K562 (cell line): ENCODE data around the gene OXSR1. TPM values are rescaled to one million over a fixed set of nuclear protein-coding genes. Genes with fewer than 3 reads are reported as not detected.

Experiments used
- ATAC-seq: fragments of 200-7000 bp; cut with Tn5 transposase; 3 replicates; pipeline ENCODE4 v1.9.1; 2020; ENCODE audit warnings: moderate library complexity
- BruUV-seq: library from RNA; stranded (reverse); fragments of 400-500 nt; replicated peaks from 2 replicates; lab custom pipeline; 2021; lab: Mats Ljungman, UMichigan
- CTCF ChIA-PET: fragments of 300-600 bp; formaldehyde crosslinking; extraction: SDS; loops from one replicate; lab custom pipeline; 2021; ENCODE audit warnings: low intra/inter-chr PET ratio; lab: Yijun Ruan, JAX
- POLR2A ChIA-PET: fragments of 300-600, 350-650 bp; sonication (Branson Sonifier 250); formaldehyde crosslinking; extraction: SDS; loops from one replicate; lab custom pipeline; 2021; ENCODE audit warnings: antibody characterized with exemption, inconsistent platforms; lab: Yijun Ruan, JAX
- DNase-seq, 4 experiments: peaks; one replicate each; pipeline versions ENCODE4 v3.0.0 to v3.0.0-alpha.2; 2011 to 2018; ENCODE audit warnings: low spot score in 3 of 4, mixed read lengths in 3 of 4; ENCODE audit errors: extremely low read depth in 1 of 4
- FAIRE-seq: peaks from 2 replicates; lab custom pipeline; 2011; peaks lifted over from hg19 to GRCh38; lab: Jason Lieb, UNC
- H2AFZ ChIP-seq: 2 replicates; pipeline ENCODE4 v1.6.0; 2011; ENCODE audit warnings: low read depth, low read length, control low read depth, inconsistent platforms
- H3K27ac ChIP-seq: fragments of 200-600 bp; 3 replicates; pipeline ENCODE4 v1.8.0; 2011; ENCODE audit warnings: low read depth, mild to moderate bottlenecking, control low read depth, inconsistent platforms, low read length, moderate library complexity, mixed read lengths; ENCODE audit errors: extremely low read depth
- H3K27me3 ChIP-seq, 2 experiments: fragments of 300-600 bp in 1 of 2; 2 replicates in 1 of 2; 3 replicates in 1 of 2; pipeline versions ENCODE4 v1.6.0 to v1.8.0; 2011; ENCODE audit warnings: inconsistent platforms in 2 of 2, low read length in 2 of 2, mild to moderate bottlenecking in 1 of 2, mixed read lengths in 1 of 2, moderate library complexity in 1 of 2; ENCODE audit not compliant: control insufficient read depth in 2 of 2, insufficient read depth in 2 of 2
- H3K36me3 ChIP-seq: fragments of 300-600 bp; 3 replicates; pipeline ENCODE4 v1.8.0; 2011; ENCODE audit warnings: mild to moderate bottlenecking, low read length, inconsistent platforms; ENCODE audit not compliant: control insufficient read depth, insufficient read depth
- H3K4me1 ChIP-seq, 2 experiments: fragments of 200-600 bp in 1 of 2; replicated peaks in 1 of 2; 2 replicates in 1 of 2; 3 replicates in 1 of 2; pipeline versions ENCODE4 v1.5.1 to v1.8.0; 2011; ENCODE audit warnings: inconsistent platforms in 2 of 2, low read length in 2 of 2, mild to moderate bottlenecking in 1 of 2, mixed read lengths in 1 of 2, moderate library complexity in 1 of 2; ENCODE audit not compliant: control insufficient read depth in 2 of 2, insufficient read depth in 2 of 2
- H3K4me2 ChIP-seq: 2 replicates; pipeline ENCODE4 v1.6.1; 2011; ENCODE audit warnings: low read length, control low read depth, inconsistent platforms, mixed read lengths; ENCODE audit not compliant: insufficient read depth
- H3K4me3 ChIP-seq: fragments of 200-600 bp; sonication (generic), shearing (Covaris generic); 2 replicates; pipeline ENCODE4 v1.5.1; 2016; ENCODE audit warnings: control low read depth, inconsistent platforms
- H3K79me2 ChIP-seq: fragments of 200-600 bp; 3 replicates; pipeline ENCODE4 v1.8.0; 2011; ENCODE audit warnings: low read length, inconsistent platforms; ENCODE audit not compliant: control insufficient read depth, insufficient read depth
- H3K9ac ChIP-seq, 2 experiments: 2 replicates each; pipeline versions ENCODE4 v1.6.0 to v1.6.1; 2011; ENCODE audit warnings: low read depth in 2 of 2, low read length in 2 of 2, control low read depth in 1 of 2, inconsistent platforms in 1 of 2, mild to moderate bottlenecking in 1 of 2, mixed read lengths in 1 of 2; ENCODE audit not compliant: insufficient read depth in 1 of 2
- H3K9me1 ChIP-seq: one replicate; pipeline ENCODE4 v1.6.0; 2011; ENCODE audit warnings: inconsistent platforms, mild to moderate bottlenecking, low read length, moderate library complexity; ENCODE audit not compliant: control insufficient read depth, insufficient read depth
- H3K9me3 ChIP-seq: replicated peaks from 2 replicates; pipeline ENCODE4 v1.5.1; 2011; ENCODE audit warnings: low read depth, low read length, inconsistent platforms; ENCODE audit not compliant: control insufficient read depth, insufficient read depth
- H4K20me1 ChIP-seq: replicated peaks from 2 replicates; pipeline ENCODE4 v1.6.1; 2011; ENCODE audit warnings: low read length, inconsistent platforms, mixed read lengths; ENCODE audit not compliant: control insufficient read depth, insufficient read depth
- CCAR2 ChIP-seq: fragments of 200-400 bp; formaldehyde crosslinking; IDR thresholded peaks from 2 replicates; pipeline ENCODE4 v1.6.1; 2017; ENCODE audit warnings: mild to moderate bottlenecking, low read depth, low read length
- CHAMP1 ChIP-seq: fragments of 450-650 bp; IDR thresholded peaks from 2 replicates; pipeline ENCODE4 v1.6.1; 2016; ENCODE audit warnings: mild to moderate bottlenecking
- CHD2 ChIP-seq: IDR thresholded peaks from 2 replicates; pipeline ENCODE4 v1.6.1; 2011; ENCODE audit warnings: low read depth, low read length
- DACH1 ChIP-seq: fragments of 450-650 bp; IDR thresholded peaks from 2 replicates; pipeline ENCODE4 v1.6.1; 2018; ENCODE audit not compliant: partially characterized antibody
- E2F8 ChIP-seq: fragments of 450-650 bp; IDR thresholded peaks from 2 replicates; pipeline ENCODE4 v1.7.1; 2018; ENCODE audit warnings: mild to moderate bottlenecking, low read depth; ENCODE audit not compliant: partially characterized antibody
- ILK ChIP-seq: fragments of 450-650 bp; IDR thresholded peaks from 2 replicates; pipeline ENCODE4 v1.6.1; 2016; ENCODE audit warnings: missing genetic modification characterization, low read depth, mild to moderate bottlenecking, missing compliant biosample characterization, moderate library complexity, borderline replicate concordance
- MAX ChIP-seq: sonication (generic); formaldehyde crosslinking; IDR thresholded peaks from 2 replicates; pipeline ENCODE4 v1.9.0; 2022; ENCODE audit warnings: mild to moderate bottlenecking, missing genetic modification reagents
- MCM2 ChIP-seq: fragments of 450-650 bp; IDR thresholded peaks from 2 replicates; pipeline ENCODE4 v1.6.1; 2017; ENCODE audit warnings: low read depth, mild to moderate bottlenecking
- NFRKB ChIP-seq: fragments of 450-650 bp; IDR thresholded peaks from 2 replicates; pipeline ENCODE4 v1.6.1; 2016; ENCODE audit warnings: low read depth
- NONO ChIP-seq, 2 experiments: fragments of 200-400 bp in 1 of 2; fragments of 450-650 bp in 1 of 2; formaldehyde crosslinking in 1 of 2; IDR thresholded peaks; 2 replicates each; pipeline ENCODE4 v1.6.1; 2017; ENCODE audit warnings: low read depth in 2 of 2, mild to moderate bottlenecking in 2 of 2, moderate library complexity in 2 of 2, low read length in 1 of 2
- SLC30A9 ChIP-seq: fragments of 250-450 bp; sonication (Bioruptor Pico); IDR thresholded peaks from 2 replicates; pipeline ENCODE4 v1.8.0; 2022; ENCODE audit warnings: mild to moderate bottlenecking, moderate library complexity
- SMARCB1 ChIP-seq: IDR thresholded peaks from 2 replicates; pipeline ENCODE4 v1.6.1; 2011; ENCODE audit warnings: improper control_type of control experiment, low read depth; ENCODE audit not compliant: insufficient read length
- SPI1 ChIP-seq: IDR thresholded peaks from 2 replicates; pipeline ENCODE4 v1.6.1; 2011; ENCODE audit warnings: low read depth, low read length, control low read depth, borderline replicate concordance
- STAT5B ChIP-seq: fragments of 250-450 bp; sonication (Bioruptor Pico); IDR thresholded peaks from 2 replicates; pipeline ENCODE4 v1.8.0; 2021; ENCODE audit warnings: mild to moderate bottlenecking, inconsistent platforms
- TARDBP ChIP-seq: fragments of 450-650 bp; IDR thresholded peaks from 2 replicates; pipeline ENCODE4 v1.6.1; 2016
- TEAD1 ChIP-seq, 2 experiments: fragments of 450-650 bp in 1 of 2; sonication (generic) in 1 of 2; formaldehyde crosslinking; IDR thresholded peaks; 2 replicates each; pipeline versions ENCODE4 v1.4.0 to v1.8.0; 2020 to 2022; ENCODE audit warnings: mild to moderate bottlenecking in 2 of 2, missing genetic modification reagents in 1 of 2
- THRAP3 ChIP-seq: fragments of 450-650 bp; IDR thresholded peaks from 2 replicates; pipeline ENCODE4 v1.6.1; 2016; ENCODE audit warnings: mild to moderate bottlenecking, inconsistent platforms, borderline replicate concordance
- ZNF282 ChIP-seq: sonication (generic); formaldehyde crosslinking; IDR thresholded peaks from 2 replicates; pipeline ENCODE4 v1.8.1; 2023; ENCODE audit warnings: missing genetic modification reagents
- WGBS: fragments of 100-300 bp; shearing (Covaris generic); methylation state at CpG from one replicate; pipeline ENCODE4 v1.1.6; 2016; ENCODE audit warnings: low coverage, mixed read lengths; ENCODE audit not compliant: insufficient coverage; ENCODE audit errors: missing lambda C conversion rate; 5-methylcytosine and 5-hydroxymethylcytosine counted together
- in situ Hi-C: fragments of 300-500 bp; cut with MboI; formaldehyde crosslinking; loops from 4 replicates; pipeline ENCODE4 v1.15.0; 2018; ENCODE audit warnings: inconsistent platforms, mixed read lengths
- intact Hi-C: fragments of 100-400 bp; cut with micrococcal nuclease; formaldehyde crosslinking; loops from 2 replicates; pipeline ENCODE4 v1.14.2; 2022
- polyA plus RNA-seq, 8 experiments: library from polyadenylated mRNA; depleted of rRNA in 4 of 8; stranded (reverse) in 5 of 8; unstranded in 3 of 8; fragments of >200 nt; fragmentation: Nextera tagmentation in 2 of 8; fragmentation: Illumina TruSeq in 1 of 8; extraction: Ambion mirVana in 2 of 8; extraction: Trizol in 1 of 8; gene quantifications; 2 replicates each; pipeline versions ENCODE4 v1.2.1 to v1.2.3, GENCODE V29; 2011 to 2014; ENCODE audit warnings: inconsistent platforms in 1 of 8, missing spikeins in 1 of 8
- total RNA-seq, 7 experiments: library from RNA; depleted of rRNA in 6 of 7; stranded (reverse); fragments of >200 nt in 6 of 7; fragmentation: Illumina TruSeq in 2 of 7; extraction: Trizol in 2 of 7; gene quantifications; 2 replicates each; pipeline versions ENCODE4 v1.2.1 to v1.2.3, GENCODE V29; 2011 to 2021; ENCODE audit warnings: low replicate concordance in 1 of 7

OXSR1 gene
- total and polyA plus RNA-seq, 9 of the 15 experiments (the other 6 are each of a cell fraction or from before 2014, with no cell fraction given): 15.7 to 87.6 (median 48.7) TPM

DNA sequence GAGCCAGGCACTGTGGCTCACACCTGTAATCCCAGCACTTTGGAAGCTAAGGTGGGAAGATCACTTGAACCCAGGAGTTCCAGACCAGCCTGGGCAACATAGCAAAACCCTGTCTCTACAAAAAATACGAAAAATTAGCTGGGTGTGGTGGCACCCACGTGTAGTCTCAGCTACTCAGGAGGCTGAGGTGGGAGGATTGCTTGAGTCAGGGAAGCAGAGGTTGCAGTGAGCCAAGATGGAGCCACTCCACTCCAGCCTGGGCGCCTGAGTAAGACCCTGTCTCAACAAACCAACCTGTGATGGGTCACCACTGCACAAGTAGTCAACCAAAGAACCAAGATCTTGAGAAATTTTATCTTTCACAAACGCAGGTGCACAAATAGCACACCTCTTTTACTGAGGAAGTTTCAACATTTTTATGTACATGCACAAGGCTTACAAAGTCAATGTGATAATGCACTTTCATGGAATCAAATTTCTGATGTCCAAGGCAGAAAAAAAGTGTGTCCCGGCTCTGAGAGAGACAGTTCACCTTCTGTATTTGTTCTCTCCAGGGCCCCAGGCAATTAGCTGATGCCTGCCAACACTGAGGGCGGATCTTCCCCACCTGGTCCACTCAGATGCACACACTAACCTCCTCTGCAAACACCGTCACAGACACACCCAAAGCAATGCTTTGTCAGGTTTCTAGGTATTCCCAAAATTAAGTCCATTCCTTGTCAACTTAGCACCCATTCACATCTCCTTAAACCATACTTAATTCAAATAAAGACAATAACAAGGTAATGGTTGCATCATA is 40.8 kb upstream of the OXSR1 start:
- no peak for FAIRE-seq
- no peaks in the 10 kb centered on the region for H3K27me3 ChIP-seq
- H3K79me2 ChIP-seq: no peaks in the 10 kb centered on the region
- no peaks in the 10 kb centered on the region; the same call in 1 of the 2 replicates for H4K20me1 ChIP-seq
- no peak for ATAC-seq
- H2AFZ ChIP-seq: no peak overlapping the region
- intact Hi-C loops (no loop called here), in situ Hi-C loops (no loop called here)
- POLR2A ChIA-PET: interaction anchor here (0.7 to 0.8 kb wide), 2 partner anchors 139 to 159 kb away, joined by 3 read pairs; no protein-coding TSS in a partner anchor
- 74% methylated on average over 7 of the region's 7 CpGs for WGBS
- peaks cover 86% of the 10 kb centered on the region; the same call in 2 of the 3 replicates for H3K36me3 ChIP-seq
- H3K9me3 ChIP-seq: no peaks in the 10 kb centered on the region
- no peak overlapping the region for H3K4me3 ChIP-seq
- H3K9me1 ChIP-seq: no peaks in the 10 kb centered on the region
- no peak overlapping the region for H3K27ac ChIP-seq
- no peak overlapping the region for H3K4me2 ChIP-seq
- H3K4me1 ChIP-seq: peaks cover 0 to 8% of the 10 kb centered on the region in 2 experiments; a peak in 1 of 5 replicates
- no TSS peak for BruUV-seq
- no peak overlapping the region for H3K9ac ChIP-seq
- CTCF ChIA-PET: no interaction called here
- DNase-seq: no peak
- TF ChIP-seq TEAD1 (CRISPR knock-in tag; IDR thresholded peaks at IDR 0.05) (no peak), SMARCB1 (no peak), MAX (no peak), DACH1 (no peak), CHD2 (no peak), THRAP3 (no peak), MCM2 (no peak), NONO (IDR thresholded peaks at IDR 0.05; ENCODE audit: low read depth in 2 of 2, low read length in 1 of 2) (no peak), ILK (tag) (no peak), SLC30A9 (no peak), ZNF282 (CRISPR knock-in tag) (no peak), CCAR2 (no peak), TARDBP (no peak), CHAMP1 (no peak), NFRKB (no peak), STAT5B (no peak), SPI1 (no peak), E2F8 (no peak)
